Psoas muscle (tissue), 8 donors: ENCODE results near the gene PCSK2. TPM values are rescaled to one million over a fixed set of nuclear protein-coding genes. Genes with fewer than 3 reads are reported as not detected.

Experiments used
- ATAC-seq, 4 donors: fragments of 200-7000 bp; cut with Tn5 transposase; one replicate each; pipeline ENCODE4 v1.9.1; 2020; ENCODE audit warnings: moderate library complexity in 3 of 4, mild to moderate bottlenecking in 2 of 4
- DNase-seq, 2 donors: peaks; one replicate each; pipeline ENCODE4 v3.0.0-alpha.2; 2020
- H3K27ac ChIP-seq: fragments of 200-600 bp; one replicate; pipeline ENCODE4 v1.8.0; 2022
- H3K27me3 ChIP-seq, 3 donors: fragments of 200-600 bp in 1 of 3; one replicate each; pipeline versions ENCODE4 v1.6.1 to v1.8.0; 2013 to 2022; ENCODE audit warnings: low read length in 2 of 3, mild to moderate bottlenecking in 2 of 3, moderate library complexity in 1 of 3; ENCODE audit not compliant: insufficient read depth in 3 of 3
- H3K36me3 ChIP-seq, 2 donors: fragments of 200-600 bp in 1 of 2; one replicate each; pipeline versions ENCODE4 v1.6.1 to v1.8.0; 2013 to 2022; ENCODE audit warnings: low read depth in 1 of 2, mild to moderate bottlenecking in 1 of 2, moderate library complexity in 1 of 2; ENCODE audit not compliant: insufficient read depth in 1 of 2
- H3K4me1 ChIP-seq: fragments of 200-600 bp; one replicate; pipeline ENCODE4 v1.8.0; 2022
- H3K4me3 ChIP-seq: fragments of 200-600 bp; one replicate; pipeline ENCODE4 v1.8.0; 2022; ENCODE audit warnings: mild to moderate bottlenecking
- H3K9me3 ChIP-seq: fragments of 200-600 bp; one replicate; pipeline ENCODE4 v1.8.0; 2022
- WGBS, 3 donors: extraction: QIAGEN DNeasy Blood & Tissue Kit; methylation state at CpG; one replicate each; pipeline versions ENCODE4 v1.1.6 to v1.1.7; 2013; 5-methylcytosine and 5-hydroxymethylcytosine counted together
- intact Hi-C, 2 donors: fragments of 100-400 bp; cut with DNase I; formaldehyde crosslinking; loops; one replicate each; pipeline versions ENCODE4 v1.11.0 to v1.14.2; 2022
- polyA plus RNA-seq, 3 donors: library from polyadenylated mRNA; stranded (reverse); fragments of 200-250 nt; gene quantifications; one replicate each; pipeline ENCODE4 v1.2.3, GENCODE V29; 2013
- total RNA-seq, 4 donors: library from RNA; stranded (reverse); fragmentation: NEBNext Ultra II Directional in 2 of 4; extraction: Animal tissue kit (Norgen Biotek cat#: 25700) in 2 of 4; gene quantifications; one replicate each; pipeline versions ENCODE4 v1.2.1 to v1.2.4, GENCODE V29; 2021 to 2023
- TF ChIP-seq, protein P1 (sequence below): fragments of 200-600 bp; IDR thresholded peaks from one replicate; pipeline ENCODE4 v1.8.0; 2022; ENCODE audit warnings: antibody characterized with exemption
- donor health status: healthy with polysubstance abuse.
- donor health status: DM: no; HTN: no; CAD: no; lungs with moderate emphysema.
- donor health status: Bipolar disorder and iron deficiency.
- donor health status: healthy.
- donor health status: DM: yes; HTN: yes; CAD: no.
- donor health status: DM: no; HTN: no; CAD: no.
- donor health status: DM: no; HTN: no; CAD: no.
- donor health status: DM: yes; HTN: yes; CAD: no.

The PCSK2 gene
- total and polyA plus RNA-seq, 7 donors: 0.01 to 0.26 (median 0.04) TPM; not detected in 3

DNA sequence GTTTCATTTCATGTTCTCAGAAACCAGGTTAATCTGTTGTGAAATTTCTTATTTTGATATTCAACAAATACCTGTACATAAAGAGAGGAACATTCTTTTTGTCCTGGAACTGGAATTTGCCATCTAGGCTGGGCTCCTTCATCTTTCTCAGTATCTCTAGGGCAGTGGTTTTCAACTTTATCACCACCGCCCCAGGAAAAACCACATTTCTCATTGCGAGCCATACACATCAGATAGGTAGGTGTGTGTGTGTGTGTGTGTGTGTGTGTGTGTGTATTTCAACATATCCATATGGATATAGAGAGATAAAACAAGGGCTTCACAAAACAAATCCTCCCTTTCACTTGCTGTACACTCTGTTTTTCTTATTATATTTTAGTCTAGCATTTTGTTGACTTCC, 280.2 kb downstream of the PCSK2 start:
- DNase-seq (no peak), ATAC-seq (no peak)
- H3K4me1 ChIP-seq: no peaks in the 10 kb centered on the region
- TF ChIP-seq, protein P1, sequence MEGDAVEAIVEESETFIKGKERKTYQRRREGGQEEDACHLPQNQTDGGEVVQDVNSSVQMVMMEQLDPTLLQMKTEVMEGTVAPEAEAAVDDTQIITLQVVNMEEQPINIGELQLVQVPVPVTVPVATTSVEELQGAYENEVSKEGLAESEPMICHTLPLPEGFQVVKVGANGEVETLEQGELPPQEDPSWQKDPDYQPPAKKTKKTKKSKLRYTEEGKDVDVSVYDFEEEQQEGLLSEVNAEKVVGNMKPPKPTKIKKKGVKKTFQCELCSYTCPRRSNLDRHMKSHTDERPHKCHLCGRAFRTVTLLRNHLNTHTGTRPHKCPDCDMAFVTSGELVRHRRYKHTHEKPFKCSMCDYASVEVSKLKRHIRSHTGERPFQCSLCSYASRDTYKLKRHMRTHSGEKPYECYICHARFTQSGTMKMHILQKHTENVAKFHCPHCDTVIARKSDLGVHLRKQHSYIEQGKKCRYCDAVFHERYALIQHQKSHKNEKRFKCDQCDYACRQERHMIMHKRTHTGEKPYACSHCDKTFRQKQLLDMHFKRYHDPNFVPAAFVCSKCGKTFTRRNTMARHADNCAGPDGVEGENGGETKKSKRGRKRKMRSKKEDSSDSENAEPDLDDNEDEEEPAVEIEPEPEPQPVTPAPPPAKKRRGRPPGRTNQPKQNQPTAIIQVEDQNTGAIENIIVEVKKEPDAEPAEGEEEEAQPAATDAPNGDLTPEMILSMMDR: no peak
- no peaks in the 10 kb centered on the region for H3K36me3 ChIP-seq
- no peak overlapping the region for H3K4me3 ChIP-seq
- no peaks in the 10 kb centered on the region for H3K9me3 ChIP-seq
- no peak overlapping the region for H3K27ac ChIP-seq
- H3K27me3 ChIP-seq: no peaks in the 10 kb centered on the region
- WGBS, 3 donors: 94 to 100% (median 95%) methylated on average over 2 of the region's 2 CpGs
- intact Hi-C loops: loop anchor here in 1 of 2 donors (10.0 kb wide), 2 partner anchors 488 to 768 kb away; no protein-coding TSS in a partner anchor

DNA sequence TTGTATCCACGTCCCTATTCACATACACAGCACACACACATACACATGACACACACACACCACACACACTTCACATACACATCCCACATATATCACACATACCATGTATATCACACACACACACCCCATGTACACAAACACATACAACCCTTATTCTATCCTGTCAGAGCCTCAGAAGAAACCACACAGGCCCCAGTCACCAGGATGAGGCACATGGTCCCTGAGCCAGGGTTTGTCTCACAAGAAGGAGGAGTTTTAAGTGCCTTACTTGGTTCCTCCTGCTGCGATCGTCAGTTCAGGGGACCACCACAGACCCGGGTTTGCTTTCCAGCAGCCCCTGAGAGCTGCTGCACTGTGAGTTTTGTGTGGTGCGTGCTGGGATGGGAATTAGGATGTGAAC, 280.7 kb downstream of the PCSK2 start:
- Histone ChIP-seq H3K4me1 (no peaks in the 10 kb centered on the region), H3K9me3 (no peaks in the 10 kb centered on the region), H3K36me3 (no peaks in the 10 kb centered on the region), H3K4me3 (no peak overlapping the region), H3K27me3 (no peaks in the 10 kb centered on the region), H3K27ac (no peak overlapping the region)
- DNase-seq: no peak
- ATAC-seq: no peak
- WGBS, 3 donors: 85 to 92% (median 87%) methylated on average over 5 of the region's 5 CpGs
- TF ChIP-seq, protein P1: no peak
- intact Hi-C loops: loop anchor here in 1 of 2 donors (10.0 kb wide), 2 partner anchors 487 to 767 kb away; no protein-coding TSS in a partner anchor

DNA sequence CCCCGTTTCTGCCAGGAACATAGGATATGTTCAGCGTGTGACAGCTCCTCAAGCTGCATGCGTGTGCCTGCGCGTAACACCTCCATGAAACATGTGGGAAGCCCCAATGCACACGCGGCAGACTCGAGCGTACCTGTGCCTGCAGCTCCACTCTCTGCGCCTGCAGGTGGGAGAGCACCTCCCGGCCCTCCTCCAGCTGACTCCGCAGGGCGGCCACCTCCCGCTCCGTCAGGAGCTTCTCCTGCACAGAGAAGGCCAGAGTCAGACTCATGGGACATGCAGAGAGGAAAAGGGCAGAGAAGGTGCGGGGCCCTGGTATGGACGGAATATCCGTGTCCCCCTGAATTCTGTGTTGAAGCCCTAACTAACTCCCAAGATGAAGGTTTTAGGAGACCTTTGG, 281.9 kb downstream of the PCSK2 start:
- 90 to 98% (median 94%) methylated on average over 18 of the region's 18 CpGs for WGBS, 3 donors

DNA sequence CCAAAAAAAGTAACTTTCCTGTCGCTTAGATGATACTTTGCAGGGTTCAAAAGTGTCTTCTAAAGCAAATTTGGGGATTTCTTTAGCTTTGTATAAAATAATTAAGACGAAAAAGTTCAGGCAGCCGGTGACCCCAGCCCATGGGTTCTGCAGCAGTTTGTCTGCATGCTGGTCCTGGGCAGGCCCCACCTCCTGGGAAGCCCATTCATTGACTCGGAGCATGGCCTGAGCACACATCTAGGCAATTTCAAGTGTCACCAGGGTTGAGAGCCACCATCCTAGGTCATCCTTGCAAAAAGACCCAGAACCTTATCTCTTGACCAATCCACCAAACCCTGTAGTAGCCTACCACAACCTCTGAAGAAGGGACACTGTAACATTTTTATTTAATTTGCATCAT, 283.7 kb downstream of the PCSK2 start:
- intact Hi-C loops: no loop called here
- Histone ChIP-seq H3K9me3 (no peaks in the 10 kb centered on the region), H3K27me3 (no peaks in the 10 kb centered on the region), H3K36me3 (no peaks in the 10 kb centered on the region), H3K27ac (no peak overlapping the region), H3K4me3 (no peak overlapping the region), H3K4me1 (no peaks in the 10 kb centered on the region)
- TF ChIP-seq, protein P1: no peak
- ATAC-seq (no peak), DNase-seq (no peak)
- WGBS, 3 donors: 49 to 82% (median 76%) methylated on average over 4 of the region's 4 CpGs

More for the DNA sequence above, 281.9 kb downstream of the PCSK2 start:
- intact Hi-C loops: loop anchor here in 1 of 2 donors (10.0 kb wide), 2 partner anchors 486 to 766 kb away; no protein-coding TSS in a partner anchor
- Histone ChIP-seq H3K27me3 (no peaks in the 10 kb centered on the region), H3K4me1 (no peaks in the 10 kb centered on the region), H3K27ac (no peak overlapping the region), H3K9me3 (no peaks in the 10 kb centered on the region), H3K36me3 (no peaks in the 10 kb centered on the region), H3K4me3 (no peak overlapping the region)
- DNase-seq: no peak
- TF ChIP-seq, protein P1: no peak
- no peak for ATAC-seq

DNA sequence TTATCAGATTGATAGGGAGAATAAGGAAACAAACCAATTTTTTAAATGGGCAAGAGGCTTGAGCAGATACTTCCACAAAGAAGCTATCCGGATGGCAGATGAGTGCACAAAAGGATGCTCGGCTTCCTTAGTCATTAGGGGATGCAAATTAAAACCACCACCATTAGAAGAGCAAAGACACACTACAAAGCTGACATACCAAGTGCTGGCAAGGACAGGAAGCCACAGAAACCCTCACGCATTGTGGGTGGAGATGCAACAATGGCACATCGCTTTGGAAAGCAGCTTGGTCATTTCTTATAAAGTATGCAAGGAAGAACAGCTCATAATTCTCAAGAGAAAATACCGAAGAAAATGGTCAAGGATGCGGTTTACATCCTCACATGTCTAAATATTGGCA, 284.6 kb downstream of the PCSK2 start:
- Histone ChIP-seq H3K36me3 (no peaks in the 10 kb centered on the region), H3K27ac (no peak overlapping the region), H3K27me3 (no peaks in the 10 kb centered on the region), H3K4me3 (no peak overlapping the region), H3K4me1 (no peaks in the 10 kb centered on the region), H3K9me3 (no peaks in the 10 kb centered on the region)
- TF ChIP-seq, protein P1: no peak
- intact Hi-C loops: no loop called here
- ATAC-seq (no peak), DNase-seq (no peak)
- WGBS, 3 donors: 85 to 93% (median 90%) methylated on average over 6 of the region's 6 CpGs
